Measurements from ENCODE around the gene TCF20. TPM values are rescaled to one million over a fixed set of nuclear protein-coding genes. Genes with fewer than 3 reads are reported as not detected.
A peak's percentile ranks its signal among the peaks of the same experiment; 100 is the strongest.

The TCF20 gene
- total and polyA plus RNA-seq, 12 donors, result 5.6 to 43.9 (median 24.3) TPM

DNA sequence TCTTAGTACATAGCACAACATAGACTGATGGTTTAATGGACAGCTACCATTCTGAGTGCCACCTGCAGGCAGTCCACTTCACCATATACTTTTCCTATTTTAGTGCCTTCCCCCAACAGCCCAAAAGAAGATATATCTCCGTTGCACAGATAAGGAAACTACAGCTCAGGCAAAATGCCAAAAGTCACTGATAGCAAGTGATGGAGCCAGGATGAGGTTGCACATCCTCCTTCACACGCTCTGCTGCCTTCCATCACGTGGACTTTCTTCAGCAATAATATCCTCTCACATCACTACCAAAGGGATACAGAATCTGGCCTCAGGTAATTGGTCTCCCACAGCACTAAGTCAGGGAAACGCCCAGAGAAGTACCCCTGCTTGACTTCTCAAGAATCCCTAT, 7.5 kb downstream of the TCF20 start:
- TF ChIP-seq, protein P1, sequence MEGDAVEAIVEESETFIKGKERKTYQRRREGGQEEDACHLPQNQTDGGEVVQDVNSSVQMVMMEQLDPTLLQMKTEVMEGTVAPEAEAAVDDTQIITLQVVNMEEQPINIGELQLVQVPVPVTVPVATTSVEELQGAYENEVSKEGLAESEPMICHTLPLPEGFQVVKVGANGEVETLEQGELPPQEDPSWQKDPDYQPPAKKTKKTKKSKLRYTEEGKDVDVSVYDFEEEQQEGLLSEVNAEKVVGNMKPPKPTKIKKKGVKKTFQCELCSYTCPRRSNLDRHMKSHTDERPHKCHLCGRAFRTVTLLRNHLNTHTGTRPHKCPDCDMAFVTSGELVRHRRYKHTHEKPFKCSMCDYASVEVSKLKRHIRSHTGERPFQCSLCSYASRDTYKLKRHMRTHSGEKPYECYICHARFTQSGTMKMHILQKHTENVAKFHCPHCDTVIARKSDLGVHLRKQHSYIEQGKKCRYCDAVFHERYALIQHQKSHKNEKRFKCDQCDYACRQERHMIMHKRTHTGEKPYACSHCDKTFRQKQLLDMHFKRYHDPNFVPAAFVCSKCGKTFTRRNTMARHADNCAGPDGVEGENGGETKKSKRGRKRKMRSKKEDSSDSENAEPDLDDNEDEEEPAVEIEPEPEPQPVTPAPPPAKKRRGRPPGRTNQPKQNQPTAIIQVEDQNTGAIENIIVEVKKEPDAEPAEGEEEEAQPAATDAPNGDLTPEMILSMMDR (IDR thresholded peaks at IDR 0.05), result no peak
- TF ChIP-seq POLR2A (IDR thresholded peaks at IDR 0.05), result no peak
- Histone ChIP-seq H3K9me3 (replicated peaks in 1 of 3) (no peaks in the 10 kb centered on the region), H3K4me3 (no peak overlapping the region), H3K36me3 (replicated peaks in 1 of 2) (no peaks in the 10 kb centered on the region), H3K27ac (no peak overlapping the region), H3K27me3 (no peaks in the 10 kb centered on the region), H3K4me1 (replicated peaks in 1 of 2) (peaks cover 0 to 42% of the 10 kb centered on the region in 2 donors)
- DNase-seq, result peak in 1 of 7 donors; percentile 38
- intact Hi-C loops (cut with DNase I), result no loop called here
- WGBS, 4 donors, result 41 to 48% (median 46%) methylated on average over 4 of the region's 4 CpGs

DNA sequence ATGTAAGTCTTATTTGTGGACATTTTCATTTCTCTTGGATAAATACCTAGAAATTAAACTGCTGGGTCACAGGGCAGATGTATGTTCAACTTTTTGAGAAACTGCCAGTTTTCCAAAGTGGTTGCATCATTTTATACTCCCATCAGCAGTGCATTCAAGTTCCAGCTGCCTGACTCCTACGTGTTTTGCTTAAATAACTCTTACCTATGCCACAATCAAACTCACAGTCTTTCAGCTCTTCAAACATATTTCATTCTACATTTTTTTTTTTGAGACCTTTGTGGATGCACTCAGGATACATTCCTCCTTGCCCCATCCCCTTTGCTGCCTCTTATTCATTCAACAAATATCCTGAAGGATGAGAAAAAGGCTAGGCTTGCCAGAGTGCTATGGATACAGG, 9.2 kb downstream of the TCF20 start:
- no peak overlapping the region for H3K4me3 ChIP-seq
- no peak overlapping the region for H3K27ac ChIP-seq
- no peak for TF ChIP-seq POLR2A (IDR thresholded peaks at IDR 0.05)
- TF ChIP-seq, protein P1 (IDR thresholded peaks at IDR 0.05), result no peak
- no peaks in the 10 kb centered on the region for H3K27me3 ChIP-seq
- peaks cover 0 to 43% of the 10 kb centered on the region in 2 donors for H3K4me1 ChIP-seq (replicated peaks in 1 of 2)
- no peaks in the 10 kb centered on the region for H3K9me3 ChIP-seq (replicated peaks in 1 of 3)
- H3K36me3 ChIP-seq (replicated peaks in 1 of 2), result no peaks in the 10 kb centered on the region
- no peak for DNase-seq
- intact Hi-C loops (cut with DNase I), result no loop called here
- WGBS, 4 donors, result 71 to 88% (median 83%) methylated on average over 1 of the region's 1 CpG

DNA sequence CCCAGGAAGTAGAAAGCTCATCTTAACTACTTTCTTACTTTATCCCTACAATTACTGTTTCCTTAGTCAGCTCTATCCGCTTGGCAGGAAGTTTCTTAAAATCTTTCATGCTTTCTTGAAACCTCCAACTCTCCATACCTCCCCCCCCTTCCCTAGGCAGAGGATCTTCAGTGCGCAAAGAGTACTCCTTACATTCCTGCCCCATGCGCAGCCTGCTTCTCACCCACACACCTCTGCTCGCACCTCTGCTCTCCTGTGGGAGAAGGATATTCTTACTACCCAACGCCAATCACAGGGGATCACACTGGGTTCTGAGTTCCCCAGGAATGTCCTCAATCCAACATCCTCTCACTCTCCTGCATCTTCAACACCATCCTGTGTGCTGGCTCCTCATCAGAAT, 12.3 kb downstream of the TCF20 start:
- WGBS, 4 donors, result 81 to 90% (median 88%) methylated on average over 5 of the region's 5 CpGs
- Histone ChIP-seq H3K4me1 (replicated peaks in 1 of 2) (peaks cover 0 to 18% of the 10 kb centered on the region in 2 donors), H3K9me3 (replicated peaks in 1 of 3) (no peaks in the 10 kb centered on the region), H3K36me3 (replicated peaks in 1 of 2) (no peaks in the 10 kb centered on the region), H3K4me3 (no peak overlapping the region), H3K27me3 (no peaks in the 10 kb centered on the region), H3K27ac (no peak overlapping the region)
- intact Hi-C loops (cut with DNase I), result no loop called here
- no peak for TF ChIP-seq POLR2A (IDR thresholded peaks at IDR 0.05)
- TF ChIP-seq, protein P1 (IDR thresholded peaks at IDR 0.05), result no peak
- no peak for DNase-seq

DNA sequence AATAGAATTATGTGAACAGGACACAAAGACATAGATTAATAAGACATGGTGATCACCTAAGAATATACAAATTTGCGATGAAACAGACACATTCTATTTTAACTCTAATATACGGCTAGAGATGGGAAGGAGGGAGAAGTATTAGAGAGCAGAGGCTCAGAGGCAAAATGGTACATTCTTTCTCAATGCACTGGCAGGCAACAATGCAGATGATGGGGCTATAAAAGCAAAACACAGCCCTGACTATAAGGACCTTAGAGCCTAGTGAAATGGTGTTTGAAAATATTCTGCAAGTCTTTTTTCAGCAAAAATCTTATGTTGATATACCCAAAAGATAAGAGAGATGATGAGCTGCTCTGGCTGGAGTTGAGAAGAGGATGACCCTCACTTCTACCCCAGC, 13.1 kb downstream of the TCF20 start:
- Histone ChIP-seq H3K27ac (no peak overlapping the region), H3K4me1 (replicated peaks in 1 of 2) (peaks cover 0 to 13% of the 10 kb centered on the region in 2 donors), H3K27me3 (no peaks in the 10 kb centered on the region), H3K36me3 (replicated peaks in 1 of 2) (no peaks in the 10 kb centered on the region), H3K4me3 (no peak overlapping the region), H3K9me3 (replicated peaks in 1 of 3) (no peaks in the 10 kb centered on the region)
- intact Hi-C loops (cut with DNase I), result no loop called here
- no peak for TF ChIP-seq POLR2A (IDR thresholded peaks at IDR 0.05)
- TF ChIP-seq, protein P1 (IDR thresholded peaks at IDR 0.05), result no peak
- WGBS, 4 donors, result 72 to 87% (median 84%) methylated on average over 2 of the region's 2 CpGs
- DNase-seq, result no peak
